GM21825 (cell line): Measurements from ENCODE around the gene PCNX1.
"Not testable (repeated sequence)": the region's sequence is repeated elsewhere in the genome, so short reads cannot be mapped to it uniquely, and the experiment has no call there.

Experiments used
- ATAC-seq: cut with Tn5 transposase; IDR thresholded peaks from one replicate; pipeline ENCODE4 v1.9.1; 2021; ENCODE audit warnings: mild to moderate bottlenecking, moderate library complexity; ENCODE audit not compliant: unreplicated experiment

The PCNX1 gene

GRCh38 chr14:70907176-70907995 is at the start of gene PCNX1:
Gene PCNX1 (plus strand): TSS chr14:70907459. CDS start chr14:70907851, 392 bp downstream.
- peak; percentile 75 for ATAC-seq

DNA sequence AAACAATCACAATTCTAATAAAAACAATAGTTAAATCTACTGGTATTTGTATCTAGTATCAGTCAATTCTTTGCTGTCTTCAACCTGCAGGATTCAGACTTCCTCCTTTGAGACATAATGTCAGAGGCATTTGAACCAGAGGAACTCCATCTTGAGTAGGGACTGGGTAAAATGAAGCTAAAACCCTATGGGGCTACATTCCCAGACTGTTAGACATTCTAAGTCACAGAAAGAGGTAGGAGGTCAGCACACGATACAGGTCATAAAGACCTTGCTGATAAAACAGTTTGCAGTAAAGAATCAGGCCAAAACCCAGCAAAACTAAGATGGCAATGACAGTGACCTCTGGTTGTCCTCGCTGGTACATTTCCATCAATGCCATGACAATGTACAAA is 49.8 kb upstream of the PCNX1 start:
- no peak for ATAC-seq

GRCh38 chr14:70858641-70859040 is 48.6 kb upstream of the PCNX1 start:
- no peak for ATAC-seq

DNA sequence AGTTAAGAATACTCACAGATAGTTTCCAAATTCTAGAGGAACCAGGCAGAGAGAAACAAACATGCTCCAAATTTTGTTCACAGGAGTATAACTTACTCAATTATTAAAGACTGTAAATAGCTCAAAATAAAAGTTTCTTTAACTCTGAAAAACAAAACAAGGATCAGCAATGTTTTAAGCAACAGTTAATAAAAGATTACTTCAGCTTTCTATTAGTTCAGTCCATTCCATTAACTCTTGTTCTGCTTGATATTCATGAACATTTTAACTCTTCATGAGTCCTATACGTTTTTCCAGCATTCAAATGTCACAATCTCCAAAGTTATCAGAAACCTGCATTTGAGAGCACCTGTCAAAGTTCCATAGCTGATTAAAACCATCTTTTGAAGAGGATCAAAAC is 40.3 kb upstream of the PCNX1 start:
- ATAC-seq: not testable (repeated sequence)

DNA sequence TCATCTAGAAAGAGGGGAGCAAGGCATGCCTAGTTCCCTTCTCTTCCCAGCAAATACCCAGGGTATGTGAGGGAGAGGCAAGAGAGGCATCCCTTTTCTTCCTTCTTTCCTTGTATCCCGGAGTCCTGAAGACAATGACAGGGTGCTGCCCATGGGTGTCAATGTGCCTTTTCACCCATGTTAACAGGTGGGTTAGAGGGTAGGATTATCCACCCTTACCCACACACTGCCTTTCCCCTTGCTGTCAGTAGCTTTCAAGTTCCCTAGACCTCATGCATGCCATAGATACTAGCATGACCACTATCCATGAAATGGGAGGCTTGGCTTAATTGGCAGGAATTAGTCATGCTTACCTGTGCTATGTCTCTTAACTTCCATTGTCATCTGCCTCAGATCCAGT is 36.3 kb upstream of the PCNX1 start:
- no peak for ATAC-seq

DNA sequence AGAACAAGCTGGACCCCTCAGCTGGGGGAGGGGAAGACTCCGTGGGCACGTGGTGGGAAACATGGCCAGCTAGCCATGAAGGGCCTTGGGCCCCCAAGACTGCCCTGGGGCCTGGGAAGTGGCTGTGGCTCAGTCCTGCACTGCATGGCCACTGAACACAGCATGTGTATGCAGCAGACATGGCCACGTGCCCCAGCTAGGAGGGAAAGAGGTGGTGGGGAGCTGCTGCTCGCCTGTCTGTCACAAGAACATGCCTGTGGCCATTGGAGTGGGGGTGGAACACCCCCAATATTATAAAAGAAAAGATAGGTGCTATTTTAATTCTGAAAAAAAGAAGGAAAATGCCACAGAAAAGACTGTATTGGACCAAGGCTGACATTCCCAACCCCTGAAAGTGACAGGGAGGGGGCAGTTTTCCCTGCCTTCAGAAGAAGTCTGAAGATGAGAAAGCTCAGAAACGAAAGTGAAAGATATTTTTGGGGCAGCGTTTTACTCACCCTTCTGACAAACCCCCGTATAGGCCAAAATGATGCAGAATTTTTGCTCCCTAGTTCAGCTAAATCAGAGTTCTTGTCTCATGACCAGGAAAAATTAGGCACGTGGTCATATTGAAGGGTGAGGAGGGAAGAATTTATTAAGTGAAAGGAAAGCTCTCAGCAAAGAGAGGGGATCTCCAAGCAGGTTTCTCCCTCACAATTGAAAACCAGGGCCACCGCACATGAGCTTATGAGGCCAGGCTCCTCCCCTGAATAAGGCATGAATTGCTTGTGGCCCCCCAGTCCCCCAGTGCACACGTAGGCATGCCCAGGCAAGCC is 35.2 kb upstream of the PCNX1 start:
- ATAC-seq: no peak

GRCh38 chr14:70872678-70873020 is 34.6 kb upstream of the PCNX1 start:
- no peak for ATAC-seq

DNA sequence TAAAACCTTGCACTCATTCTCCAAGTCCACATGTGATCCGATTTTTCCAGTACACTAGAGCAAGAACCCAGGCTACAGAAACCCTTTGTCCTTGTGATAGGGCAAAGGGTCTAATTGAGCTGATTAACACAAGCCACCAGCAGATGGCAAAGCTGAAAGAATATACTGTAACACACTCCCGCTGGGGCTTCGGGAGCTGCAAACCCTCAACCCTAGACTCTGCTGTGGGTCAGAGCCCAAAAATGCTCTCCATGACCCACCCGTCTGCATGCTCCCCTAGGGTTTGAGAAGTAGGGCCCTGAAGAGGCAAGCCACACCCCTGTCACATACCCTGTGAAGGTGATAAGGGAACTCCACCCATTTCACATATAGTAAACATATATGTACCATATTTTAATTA is 33.6 kb upstream of the PCNX1 start:
- ATAC-seq: no peak

GRCh38 chr14:70875811-70876460 is 31.3 kb upstream of the PCNX1 start:
- ATAC-seq: not testable (repeated sequence)

DNA sequence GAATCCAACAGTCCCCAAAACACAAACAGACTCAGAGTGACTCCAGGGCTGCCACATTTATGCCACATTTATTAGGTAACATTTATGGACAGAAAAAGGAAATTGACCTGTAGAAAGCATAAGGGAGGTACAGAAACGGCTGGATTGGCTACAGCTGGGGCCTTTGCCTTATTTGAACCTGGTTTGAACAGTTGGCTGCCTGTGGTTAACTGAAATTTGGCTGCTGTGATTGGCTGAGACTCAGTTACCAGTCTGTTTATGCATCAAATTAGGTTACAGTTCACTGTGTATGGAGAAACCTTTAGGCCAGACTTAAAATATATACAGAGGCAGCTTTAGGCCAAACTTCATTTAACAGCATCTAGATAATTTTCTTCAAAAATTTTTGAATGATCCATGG is 27.8 kb upstream of the PCNX1 start:
- no peak for ATAC-seq

DNA sequence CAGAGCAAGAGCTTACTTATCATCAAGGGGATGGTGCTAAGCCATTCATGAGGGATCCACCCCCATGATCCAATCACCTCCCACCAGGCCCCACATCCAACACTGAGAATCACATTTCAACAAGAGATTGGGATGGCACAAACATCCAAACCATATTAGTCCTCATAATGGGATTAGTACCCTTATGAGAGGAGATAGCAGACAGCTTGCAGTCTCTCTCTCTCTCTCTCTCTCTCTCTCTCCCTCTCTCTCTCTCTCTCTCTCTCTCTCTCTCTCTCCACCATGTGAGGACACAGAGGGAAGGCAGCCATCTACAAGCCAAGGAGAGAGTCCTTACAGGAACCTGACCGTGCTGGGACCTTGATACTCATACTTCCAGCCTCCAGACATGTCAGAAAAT is 26.4 kb upstream of the PCNX1 start:
- not testable (repeated sequence) for ATAC-seq

DNA sequence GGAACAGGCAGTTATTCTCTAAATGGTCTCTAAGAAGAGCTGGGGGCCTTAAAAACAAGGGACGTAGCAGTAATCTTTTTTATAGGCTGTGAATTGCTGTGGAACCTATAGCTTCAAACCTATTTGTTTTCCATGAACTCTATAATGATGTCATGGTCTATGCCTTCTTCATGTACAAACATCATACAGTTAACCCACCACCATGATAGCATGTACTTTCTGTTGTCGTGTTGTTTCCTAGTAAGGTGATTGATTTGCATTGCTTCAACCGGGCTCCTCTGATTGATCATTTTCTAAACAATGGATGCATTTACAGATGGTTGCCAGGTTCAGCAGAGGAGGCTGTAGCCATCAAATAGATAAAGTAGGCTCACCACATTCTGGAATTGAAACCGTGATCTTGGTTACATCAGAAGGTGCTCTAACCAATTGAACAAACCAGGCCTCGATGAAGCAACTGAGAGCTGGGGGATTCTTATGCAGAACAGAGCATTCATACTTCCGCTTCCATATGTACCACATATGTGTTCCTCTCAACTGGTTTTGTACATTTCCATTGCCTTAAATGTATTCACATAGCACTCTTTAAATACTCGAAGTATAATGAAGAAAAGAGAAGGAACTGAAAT is 25.6 kb upstream of the PCNX1 start:
- peak; percentile 53 for ATAC-seq

GRCh38 chr14:70882776-70883492 is 24.3 kb upstream of the PCNX1 start:
- ATAC-seq: no peak

GRCh38 chr14:70884595-70885342 is 22.5 kb upstream of the PCNX1 start:
- ATAC-seq: no peak

- no peak for ATAC-seq
Observed at GRCh38 chr14:70885343-70886022, 21.8 kb upstream of the PCNX1 start.

DNA sequence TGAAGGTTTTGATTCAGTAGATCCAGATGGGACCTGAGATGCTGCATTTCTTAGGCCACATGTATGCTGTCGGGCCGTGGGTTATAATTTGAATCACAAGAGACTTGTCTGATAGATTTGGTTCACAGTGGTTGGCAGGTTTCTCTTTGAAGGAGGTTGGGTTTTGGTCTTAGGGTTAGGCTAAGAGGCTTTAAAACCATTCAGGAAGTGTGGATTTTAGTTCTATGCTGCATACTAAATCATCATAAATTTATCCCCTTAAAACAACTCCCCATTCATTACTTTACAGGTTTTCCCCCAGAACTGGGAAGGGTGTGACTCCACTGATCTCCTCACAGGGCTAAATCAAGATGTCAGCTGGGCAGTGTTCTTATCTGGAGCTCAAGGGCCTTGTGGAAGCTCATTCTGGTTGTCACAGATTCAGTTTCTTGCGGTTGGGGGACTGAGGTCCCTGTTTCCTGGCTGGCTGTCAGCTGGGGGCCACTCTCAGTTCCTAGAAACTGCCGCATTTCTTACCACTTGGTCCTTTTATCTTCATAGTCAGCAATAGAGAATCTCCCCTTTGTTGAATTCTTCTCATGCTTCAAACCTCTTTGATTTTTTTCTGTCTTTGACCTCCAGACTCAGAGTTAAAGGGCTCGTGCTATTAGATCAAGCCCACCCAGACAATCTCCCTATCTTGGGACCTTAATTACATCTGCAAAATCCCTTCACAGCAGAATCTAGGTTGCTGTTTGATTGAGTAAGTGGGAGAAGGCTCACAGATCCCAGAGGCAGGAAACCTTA is 20.6 kb upstream of the PCNX1 start:
- ATAC-seq: peak; percentile 46

DNA sequence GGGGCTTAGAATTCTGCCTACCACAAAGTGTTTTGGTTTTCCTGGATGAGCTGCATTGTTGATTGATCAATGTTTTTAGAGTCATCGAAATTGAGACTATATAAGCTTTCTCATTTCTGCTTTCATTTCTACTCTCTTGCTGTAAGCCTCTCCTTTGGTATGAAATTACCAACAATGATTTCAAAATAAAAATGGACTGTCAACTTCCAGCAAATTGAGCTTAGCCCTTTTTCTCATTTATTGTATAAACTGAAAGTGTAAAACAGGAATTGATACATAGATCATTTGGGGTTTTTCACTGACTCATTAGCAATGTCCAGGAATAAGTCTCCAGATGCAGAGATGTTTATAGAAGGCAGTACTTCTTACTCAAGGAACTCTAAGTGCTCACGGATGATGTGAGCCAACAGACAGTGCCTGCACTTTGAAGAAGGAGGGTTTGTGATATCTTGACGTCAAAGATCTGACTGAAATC is 20.0 kb upstream of the PCNX1 start:
- peak; percentile 39 for ATAC-seq

DNA sequence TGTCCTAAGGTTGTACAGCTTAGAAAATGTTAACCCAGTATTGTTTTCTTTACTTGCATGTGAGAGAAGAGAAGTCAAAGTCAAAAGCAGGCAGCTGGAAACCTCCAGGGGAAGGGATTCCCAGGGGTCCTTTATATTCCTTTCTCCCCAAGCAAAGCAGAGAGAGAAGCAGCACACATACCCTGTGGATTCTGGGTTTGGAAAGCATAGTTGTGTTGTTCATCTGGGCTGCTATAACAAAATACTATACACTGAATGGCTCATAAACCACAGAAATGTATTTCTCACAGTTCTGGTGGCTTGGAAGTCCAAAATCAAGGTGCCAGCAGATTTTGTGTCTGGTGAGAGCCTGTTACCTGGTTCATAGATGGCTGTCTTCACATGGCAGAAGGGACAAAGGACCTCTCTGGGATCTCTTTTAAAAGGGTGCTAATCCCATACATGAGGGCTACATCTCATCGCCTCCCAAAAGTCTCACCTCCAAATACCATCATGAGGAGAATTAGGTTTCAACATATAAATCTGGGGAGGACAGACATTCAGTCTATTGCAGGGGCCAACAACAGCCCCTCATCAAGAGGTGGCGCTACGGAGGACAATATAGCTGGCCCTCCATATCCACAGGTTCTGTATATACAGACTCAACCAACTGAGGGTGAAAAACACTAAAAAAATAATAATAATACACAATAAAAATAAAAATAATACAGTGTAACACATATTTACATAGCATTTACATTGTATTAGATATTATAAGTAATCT is 19.3 kb upstream of the PCNX1 start:
- no peak for ATAC-seq
